ENCODE measurements around the gene PACC1.
A peak's percentile ranks its signal among the peaks of the same experiment; 100 is the strongest.

The PACC1 gene

DNA sequence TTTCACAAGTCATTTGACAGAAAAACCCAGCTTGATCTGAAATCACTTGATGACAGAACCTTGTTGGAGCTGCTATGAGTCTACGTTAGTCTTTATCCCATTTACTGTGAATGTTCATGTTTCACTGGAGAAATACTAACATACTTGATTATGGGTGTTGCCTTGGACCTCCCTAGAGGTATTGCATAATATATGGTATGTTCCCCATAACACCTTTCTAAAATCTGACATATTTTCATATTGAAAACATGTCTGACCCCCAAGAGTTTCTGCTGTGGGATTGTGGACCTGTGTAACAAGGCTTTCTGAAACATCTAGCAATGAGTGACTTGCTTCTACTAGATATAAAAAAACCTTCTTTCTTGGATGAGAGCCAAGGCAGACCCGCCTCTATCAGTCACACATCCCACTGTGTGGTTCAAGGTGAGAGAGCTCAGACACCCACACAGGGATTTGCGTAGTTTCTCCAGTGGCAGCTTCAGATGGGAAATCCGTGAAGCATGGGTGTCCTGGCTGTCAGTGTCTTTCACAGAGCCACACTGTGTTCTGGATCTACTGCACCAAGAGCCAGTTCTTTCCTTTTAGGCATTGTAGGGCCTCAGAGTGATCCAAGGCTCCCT is 22.6 kb upstream of the PACC1 start:
- no peak for DNase-seq

DNA sequence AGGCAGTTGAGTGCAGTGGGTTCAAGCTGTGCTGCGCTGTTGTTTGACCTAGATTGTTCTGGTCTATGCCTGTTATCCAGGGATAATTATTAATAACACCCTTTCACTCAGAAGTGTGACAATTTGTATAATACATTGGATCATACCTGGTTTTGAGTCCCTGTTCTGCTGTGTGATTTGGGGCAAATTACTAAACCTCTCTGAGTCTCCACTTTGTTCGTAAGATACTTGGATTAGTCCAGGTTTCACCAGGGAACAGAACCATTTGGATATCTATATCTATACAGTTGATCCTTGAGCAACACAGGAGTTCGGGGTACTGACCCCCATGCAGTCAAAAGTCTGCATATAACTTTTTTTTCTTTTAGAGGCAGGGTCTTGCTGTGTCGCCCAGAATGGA is 20.3 kb upstream of the PACC1 start:
- no peak for DNase-seq

DNA sequence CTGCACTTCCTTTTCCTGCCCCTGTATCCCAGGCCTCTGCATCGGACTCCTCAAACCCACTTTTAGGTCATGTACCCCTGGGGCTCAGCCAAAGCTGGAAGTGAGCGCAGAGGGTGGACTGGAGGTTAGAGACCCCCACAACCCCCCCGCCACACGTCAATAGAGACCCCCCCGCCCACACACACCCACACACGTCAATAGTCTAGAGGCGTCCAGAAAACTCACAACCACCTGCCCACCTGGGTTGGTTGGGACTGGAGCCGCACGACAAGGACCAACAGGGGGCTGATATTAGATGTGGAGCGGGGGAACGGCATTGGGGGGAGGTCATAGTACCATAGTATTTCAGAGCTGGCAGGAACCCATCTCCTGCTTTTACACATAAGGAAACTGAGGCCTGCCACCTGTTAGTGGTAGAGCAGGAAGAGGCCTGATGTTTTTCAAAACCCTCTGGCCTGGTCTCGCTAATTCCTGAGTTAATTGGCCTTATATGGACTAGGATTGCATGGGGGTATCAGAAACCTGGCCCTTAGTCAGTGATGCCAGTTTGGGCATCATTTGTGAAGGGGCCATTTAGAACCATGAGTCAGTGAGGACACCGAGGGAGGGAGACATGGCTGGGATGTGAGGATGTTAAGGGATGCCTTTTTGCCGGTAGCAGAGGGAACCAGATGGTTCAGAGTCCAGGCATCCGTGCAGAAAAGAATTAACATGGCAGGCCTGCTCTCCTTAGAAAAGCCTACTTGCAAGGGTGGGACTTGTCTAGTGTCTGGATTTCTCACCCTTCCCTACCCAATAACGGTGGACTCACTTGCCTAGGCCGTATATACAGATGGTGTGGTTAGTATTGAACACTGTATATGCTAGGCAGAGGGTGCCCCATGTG is 19.1 kb upstream of the PACC1 start:
- DNase-seq: no peak

DNA sequence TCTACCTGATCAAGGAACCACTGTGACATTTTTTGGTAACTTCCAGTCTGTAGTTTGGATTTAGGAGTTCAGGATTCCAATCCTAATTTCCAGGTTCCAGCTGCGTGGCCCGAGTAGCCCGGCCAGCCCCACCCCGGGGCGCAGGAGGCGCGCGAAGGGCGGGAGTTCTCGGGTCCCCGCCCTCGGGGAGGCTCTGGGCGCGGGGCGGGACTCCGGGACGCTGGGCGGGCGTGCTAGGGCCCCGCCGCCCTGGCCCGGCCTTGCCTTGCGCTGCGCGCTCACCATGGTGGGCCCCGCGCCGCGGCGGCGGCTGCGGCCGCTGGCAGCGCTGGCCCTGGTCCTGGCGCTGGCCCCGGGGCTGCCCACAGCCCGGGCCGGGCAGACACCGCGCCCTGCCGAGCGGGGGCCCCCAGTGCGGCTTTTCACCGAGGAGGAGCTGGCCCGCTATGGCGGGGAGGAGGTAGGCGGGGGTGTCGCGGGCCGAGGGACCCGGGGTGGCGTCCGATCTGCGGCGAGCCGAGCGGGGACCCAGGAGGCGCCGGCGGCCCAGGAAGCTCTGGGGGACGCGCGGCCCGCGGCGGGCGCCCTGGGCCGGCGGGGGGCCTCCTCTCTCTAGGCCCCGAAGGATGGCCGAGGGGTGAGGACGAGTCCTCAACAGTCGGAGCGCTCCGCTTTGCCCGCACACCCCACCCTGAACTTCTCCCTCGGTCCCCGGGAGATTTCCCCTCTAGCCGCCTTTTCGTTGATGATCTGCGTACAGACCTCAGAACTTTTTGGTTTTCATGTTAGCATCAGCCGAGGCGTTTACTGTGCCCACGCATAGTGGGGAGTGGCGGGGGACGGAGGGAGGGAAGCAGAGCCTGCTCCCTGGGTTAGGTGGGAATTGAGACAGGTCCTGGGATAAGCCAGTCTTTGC is 18.2 kb upstream of the PACC1 start, which contains the start of gene NENF:
TSS of gene NENF (plus strand) at position 260 of the 916 bp plus-strand sequence. CDS start at position 284, 24 bp downstream.
- peak; percentile 70 for DNase-seq

DNA sequence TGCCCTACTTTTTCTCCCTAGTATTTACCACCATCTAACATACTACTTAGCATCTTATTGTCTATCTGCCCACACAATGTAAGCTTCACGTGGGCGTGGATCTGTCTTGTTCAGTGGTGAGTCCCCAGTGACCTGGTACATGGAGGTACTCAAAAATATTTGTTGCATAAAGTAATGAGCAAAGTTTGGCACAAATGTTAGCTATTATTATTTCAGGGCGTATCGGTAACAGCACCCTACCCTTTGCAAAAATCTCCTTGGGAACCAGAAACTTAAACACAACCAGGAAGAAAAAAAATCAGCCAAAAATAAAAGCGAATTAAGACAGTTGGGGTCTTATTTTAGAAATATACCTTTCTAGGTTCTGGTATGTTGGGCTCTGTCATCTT is 17.6 kb upstream of the PACC1 start:
- no peak for DNase-seq

DNA sequence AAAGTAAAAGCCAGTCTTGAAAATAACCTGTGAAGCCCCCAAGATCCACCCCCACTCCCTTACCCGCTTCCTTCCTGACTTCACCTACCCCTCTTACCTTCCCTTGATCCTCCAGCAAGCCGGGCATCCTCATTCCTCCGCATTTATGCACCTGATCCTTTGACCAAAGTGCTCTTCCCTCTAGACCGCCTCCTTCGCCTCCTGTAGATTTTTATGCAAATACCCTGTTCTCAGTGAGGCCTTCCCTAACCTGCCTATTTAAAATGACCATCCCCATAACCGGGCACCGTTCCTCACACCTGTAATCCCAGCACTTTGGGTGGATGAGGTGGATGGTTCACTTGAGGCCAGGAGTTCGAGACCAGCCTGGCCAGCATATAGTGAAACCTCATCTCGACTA is 17.0 kb upstream of the PACC1 start:
- DNase-seq: no peak

DNA sequence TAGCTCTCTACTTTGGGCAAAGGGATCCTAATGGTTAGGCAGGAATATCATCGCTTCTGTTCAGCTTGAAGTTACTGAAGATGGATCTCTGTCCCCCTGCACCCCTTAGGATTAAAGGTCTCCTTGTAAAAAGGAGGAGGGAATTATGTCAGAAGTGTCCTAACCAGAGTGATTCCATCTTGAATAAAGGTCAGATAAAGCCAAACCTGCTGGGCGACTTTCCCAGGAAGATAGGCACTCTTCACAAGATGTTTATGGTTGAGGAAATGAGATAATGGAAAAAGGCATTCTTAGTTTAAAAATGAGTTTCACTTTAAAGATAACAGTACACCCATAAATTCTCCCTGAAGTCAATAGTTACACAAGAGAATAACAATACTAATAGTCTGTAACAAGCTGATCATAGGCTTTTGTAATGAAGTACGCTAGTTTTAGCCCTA is 16.3 kb upstream of the PACC1 start:
- no peak for DNase-seq

DNA sequence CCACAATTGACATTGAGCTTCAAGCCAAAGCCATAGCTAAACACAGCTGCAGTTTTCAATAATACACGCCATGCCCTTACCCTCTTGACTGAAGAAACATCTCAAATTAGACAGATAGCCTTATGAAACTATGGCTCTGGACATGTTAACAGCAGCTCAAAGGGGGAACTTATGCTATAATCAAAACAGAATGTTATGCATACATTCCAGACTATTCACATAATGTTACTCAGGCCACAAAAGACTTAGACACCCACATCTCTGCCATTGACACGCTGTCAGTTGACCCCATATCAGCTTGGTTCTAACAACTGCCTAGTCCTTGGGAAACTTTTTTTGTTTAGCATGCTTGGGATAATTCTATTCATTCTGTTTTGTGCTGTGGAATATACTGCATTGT is 15.7 kb upstream of the PACC1 start:
- no peak for DNase-seq

DNA sequence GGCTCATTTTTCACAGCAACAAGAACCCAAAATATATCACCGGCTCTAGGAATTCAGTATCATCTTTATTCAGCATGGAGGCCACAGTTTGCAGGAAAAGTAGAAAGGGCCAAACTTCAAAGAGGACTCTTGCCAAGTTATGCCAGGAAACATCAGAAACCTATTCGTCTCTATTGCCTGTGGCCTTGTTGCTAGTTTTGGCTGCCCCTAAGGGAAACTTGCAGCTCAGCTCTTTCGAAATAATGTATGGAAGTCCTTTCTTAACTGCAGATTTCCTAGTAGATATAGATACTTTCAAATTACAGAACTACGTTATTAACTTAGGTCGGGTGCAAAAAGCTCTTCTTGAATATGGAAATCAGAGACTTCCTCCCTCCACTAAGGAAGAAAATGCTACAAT is 13.8 kb upstream of the PACC1 start:
- DNase-seq: no peak

DNA sequence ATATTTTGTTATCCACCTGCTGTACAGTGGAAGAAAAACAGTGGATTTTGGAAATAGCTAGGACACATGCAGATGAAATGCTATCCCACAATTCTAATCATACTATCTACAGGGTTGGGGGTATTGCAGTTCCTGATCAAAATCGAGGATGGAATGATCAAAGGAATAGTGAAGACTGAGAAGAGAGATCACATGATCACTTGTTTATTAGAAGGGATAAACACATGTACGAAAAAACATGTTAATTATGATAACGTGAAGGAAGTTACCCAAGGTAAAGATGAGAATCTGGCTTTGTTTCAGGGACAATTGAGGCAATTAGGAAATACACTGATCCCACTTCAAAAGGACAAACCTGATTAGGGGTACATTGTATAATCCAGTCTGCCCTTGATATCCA is 9.2 kb upstream of the PACC1 start:
- no peak for DNase-seq

DNA sequence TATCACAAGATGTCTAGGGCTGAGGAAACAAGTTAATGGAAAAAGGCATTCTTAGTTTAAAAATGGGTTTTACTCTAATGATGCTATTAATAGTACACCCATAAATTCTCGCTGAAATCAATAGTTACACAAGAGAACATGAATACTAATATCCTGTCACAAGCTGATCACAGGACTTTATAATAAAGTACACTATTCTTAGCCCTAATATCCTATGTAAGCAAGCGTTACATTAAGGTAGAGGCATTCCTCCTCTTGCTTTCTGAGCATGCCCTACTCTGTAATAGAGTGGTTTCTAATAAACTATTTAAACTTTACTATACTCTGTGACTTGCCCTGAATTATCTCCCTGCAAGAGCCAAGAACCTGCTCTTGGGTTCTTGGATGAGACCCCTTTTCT is 6.5 kb upstream of the PACC1 start:
- no peak for DNase-seq

DNA sequence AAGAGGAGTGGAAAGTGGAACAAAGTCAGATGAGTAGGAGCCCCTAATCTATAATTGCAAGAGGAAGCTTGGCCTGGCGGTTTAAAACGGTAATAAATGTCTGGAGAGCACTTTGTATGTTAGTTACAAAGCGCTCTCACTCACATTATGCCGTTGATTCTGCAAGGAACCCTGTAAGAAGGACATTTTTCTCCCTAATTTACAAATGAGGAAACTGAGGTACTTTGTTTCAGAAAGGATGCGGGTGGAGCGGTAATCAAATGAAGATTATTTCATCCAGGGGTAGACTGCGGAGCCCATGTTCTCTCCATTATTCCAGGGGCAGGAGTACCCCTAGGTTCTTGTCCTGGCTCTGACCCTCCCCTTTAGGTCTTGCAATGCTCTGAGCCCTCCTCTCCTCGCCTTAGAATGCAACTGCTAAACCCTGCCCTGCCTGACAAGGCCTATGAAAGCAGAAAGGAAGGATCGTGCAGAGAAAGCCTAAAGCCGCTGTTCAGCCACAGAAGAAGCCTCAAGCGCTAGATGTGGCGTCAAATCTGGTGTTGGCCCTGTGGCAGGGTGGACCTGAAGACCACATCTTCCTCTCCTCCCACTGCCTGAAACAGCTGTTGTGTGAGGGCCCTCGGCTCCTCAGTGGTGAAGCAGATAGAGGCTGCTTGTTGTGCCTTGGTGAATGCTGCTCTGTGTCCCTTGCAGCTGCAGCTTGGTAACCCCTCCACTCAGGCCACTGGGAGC is 588 bp upstream of the PACC1 start:
- DNase-seq: no peak

DNA sequence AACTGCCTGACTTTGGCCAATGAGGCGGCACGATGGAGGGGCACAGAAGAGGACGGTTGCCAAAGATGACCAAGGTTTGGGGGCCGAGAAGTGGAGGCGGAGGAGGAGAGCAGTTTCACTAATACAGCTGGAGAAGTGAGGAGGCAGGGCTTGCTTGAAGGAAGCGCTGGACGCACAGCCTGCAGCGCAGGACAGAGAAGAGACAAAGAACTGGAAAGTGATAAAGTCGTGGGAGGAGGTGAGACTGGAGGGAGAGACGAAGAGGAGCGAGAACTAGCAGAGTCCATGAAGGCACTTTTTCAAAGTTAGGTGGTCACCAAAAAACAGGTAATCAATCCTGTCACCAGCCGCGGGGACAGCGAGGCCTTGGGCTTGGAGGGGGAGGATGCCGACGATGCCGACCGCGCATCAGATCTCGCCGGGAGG is 771 bp downstream of the PACC1 start:
- DNase-seq: no peak

DNA sequence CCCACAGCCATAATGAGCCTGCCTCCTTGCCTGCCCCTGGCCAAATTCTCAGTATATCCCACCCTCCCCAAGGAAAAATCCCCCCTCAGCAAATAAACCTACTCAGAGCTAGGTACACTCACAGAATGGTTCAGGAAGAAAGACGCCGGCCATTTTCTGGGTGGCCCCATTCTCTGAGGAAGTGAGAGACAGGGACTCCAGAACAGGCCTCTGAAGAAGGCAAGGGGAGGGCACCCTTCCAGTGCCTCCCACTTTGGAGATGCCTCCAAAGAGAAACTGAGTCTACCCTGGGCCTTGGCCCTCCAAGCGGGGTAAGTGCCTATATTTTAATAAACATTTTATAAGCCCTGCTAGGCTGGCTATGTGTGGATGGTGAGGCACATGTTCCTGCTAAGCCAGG is 2.3 kb downstream of the PACC1 start:
- no peak for DNase-seq

DNA sequence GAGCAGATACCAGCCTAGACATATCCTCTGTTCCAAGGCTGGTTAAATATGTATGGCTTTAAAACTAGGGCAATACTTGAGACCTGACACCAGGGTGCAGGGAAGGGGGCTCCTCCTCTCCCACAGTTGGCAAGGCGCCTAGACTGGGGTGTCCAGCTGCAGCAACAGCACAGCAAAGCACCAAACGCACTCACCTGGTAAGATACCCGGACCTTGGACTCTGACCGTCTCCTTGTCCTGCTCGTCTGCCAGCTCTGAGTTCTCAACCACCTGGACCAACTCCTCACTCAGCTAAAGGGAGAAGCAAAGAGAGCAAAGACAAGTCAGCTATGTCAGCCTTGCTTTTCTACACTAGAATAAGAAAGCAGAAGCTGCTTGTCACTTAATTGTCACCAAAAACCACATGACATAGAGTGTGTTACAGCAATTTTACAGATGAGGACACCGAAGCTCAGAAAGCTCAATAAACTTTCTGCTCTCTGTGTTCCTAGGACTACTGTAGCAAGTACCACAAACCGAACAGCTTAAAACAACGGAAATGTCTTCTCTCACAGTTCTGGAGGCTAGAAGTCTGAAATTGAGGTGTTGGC is 4.4 kb downstream of the PACC1 start:
- no peak for DNase-seq

DNA sequence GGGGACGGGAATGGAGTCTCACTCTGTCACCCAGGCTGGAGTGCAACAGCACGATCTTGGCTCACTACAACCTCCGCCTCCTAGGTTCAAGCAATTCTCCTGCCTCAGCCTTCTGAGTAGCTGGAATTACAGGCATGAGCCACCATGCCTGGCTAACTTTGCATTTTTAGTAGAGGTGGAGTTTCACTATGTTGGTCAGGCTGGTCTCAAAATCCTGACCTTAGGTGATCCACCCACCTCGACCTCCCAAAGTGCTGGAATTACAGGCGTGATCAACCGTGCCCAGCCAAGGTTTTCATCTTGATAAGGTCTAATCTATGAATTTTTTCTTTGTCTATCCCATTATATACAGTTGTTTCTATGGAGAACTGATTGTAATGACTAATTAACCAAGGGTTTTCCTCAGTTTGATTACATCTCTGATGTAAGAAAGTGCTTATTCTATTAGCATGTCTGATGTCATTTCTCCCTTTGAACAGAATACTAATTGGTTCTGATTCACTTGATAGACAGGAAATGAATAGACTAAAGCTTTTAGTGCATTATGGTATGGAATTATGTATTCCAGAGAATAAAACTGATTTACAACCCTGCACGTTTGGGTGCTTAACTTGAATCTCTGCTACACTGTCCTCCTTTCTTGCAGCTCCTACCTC is 11.9 kb downstream of the PACC1 start:
- DNase-seq: no peak

DNA sequence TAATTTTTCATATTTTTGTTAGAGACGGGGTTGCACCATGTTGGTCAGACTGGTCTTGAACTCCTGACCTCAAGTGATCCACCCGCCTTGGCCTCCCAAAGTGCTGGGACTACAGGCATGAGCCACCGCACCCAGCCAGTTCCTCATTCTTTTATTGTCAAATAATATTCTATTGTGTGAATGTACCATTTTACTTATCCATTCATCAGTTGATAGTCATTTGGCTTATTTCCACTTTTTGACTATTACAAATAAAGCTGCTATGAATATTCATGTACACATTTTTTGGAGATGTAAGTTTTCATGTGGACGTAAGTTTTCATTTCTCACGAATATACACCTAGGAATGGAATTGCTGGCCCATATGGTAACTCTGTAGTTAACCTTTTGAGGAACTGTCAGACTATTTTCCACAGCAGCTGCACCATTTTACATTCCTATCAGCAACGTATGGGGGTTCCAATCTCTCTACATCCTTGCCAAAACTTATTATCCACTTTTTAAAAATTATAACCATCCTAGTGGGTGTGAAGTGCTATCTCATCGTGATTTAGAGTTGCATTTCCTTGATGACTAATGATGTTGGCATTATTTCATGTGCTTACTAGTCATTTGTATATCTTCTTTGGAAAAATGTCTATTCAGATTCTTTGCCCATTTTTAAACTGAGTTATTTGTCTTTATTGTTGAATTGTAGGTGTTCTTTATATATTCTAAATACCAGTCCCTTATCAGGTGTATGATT is 12.7 kb downstream of the PACC1 start:
- DNase-seq: no peak

DNA sequence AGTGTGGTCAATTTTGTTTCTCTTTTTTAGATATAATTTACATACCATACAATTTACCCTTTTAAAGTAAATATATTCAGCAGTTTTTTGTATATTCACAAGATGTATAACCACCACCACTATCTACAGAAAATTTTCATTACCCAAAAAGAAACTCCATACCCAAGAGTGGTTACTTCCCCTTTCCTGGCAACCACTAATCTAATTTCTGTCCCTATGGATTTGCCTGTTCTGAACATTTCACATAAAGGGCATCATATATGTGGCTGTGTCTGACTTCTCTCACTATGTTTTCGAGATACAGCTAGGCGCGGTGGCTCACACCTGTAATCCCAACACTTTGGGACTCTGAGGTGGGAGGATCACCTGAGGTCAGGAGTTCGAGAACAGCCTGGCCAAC is 13.6 kb downstream of the PACC1 start:
- DNase-seq: no peak

DNA sequence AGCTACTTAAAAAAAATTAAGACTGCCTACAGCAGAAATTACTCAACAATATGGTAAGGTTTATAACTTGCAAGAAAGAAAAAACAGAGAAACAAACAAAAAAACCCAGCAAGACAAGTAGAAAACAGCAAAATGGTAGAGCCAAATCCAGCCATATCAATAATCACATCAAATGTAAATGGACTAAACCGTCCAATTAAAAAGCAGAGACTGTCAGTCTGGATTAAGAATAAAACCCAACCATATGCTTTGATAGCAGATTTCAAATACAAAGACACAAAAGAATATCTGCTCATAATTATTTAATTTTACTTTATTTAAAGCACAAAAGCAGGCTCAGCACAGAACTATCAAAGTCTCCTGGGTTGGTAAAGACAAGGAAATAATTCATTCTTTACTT is 17.5 kb downstream of the PACC1 start:
- no peak for DNase-seq

DNA sequence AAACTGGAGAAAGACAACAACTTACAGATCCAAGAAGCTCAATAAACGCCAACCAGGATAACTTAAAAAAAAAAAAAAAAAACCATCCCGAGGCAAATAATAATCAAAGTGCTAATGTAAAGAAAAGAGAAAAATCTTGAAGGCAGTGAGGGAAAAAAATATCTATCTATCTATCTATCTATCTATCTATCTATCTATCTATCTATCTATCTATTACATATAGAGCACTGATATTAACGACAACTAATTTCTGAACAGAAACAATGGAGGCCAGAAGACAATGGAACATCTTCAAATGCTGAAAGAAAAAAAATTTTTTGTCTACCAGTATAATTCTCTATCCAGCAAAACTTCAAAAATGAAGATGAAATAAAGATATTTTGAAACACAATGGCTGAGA is 18.0 kb downstream of the PACC1 start:
- no peak for DNase-seq
